ENCODE measurements around the gene SOWAHA. TPM values are rescaled to one million over a fixed set of nuclear protein-coding genes. Genes with fewer than 3 reads are reported as not detected.

Gene SOWAHA
- total RNA-seq, 1 experiment from 2014 or later, result 0.04 TPM

- ChIA-PET POLR2A (ENCODE audit: unreplicated experiment) (no interaction called here), CTCF (no interaction called here)
- Histone ChIP-seq H3F3A (ENCODE audit: low read length, unreplicated experiment) (no peaks in the 10 kb centered on the region), H3K9me2 (replicated peaks; ENCODE audit: low read length) (no peaks in the 10 kb centered on the region), H3K9ac (ENCODE audit: low read length) (no peak overlapping the region), H3K27me3 (ENCODE audit: low read length) (no peaks in the 10 kb centered on the region), H3K4me1 (ENCODE audit: insufficient read depth, low read length) (no peaks in the 10 kb centered on the region), H3K36me3 (ENCODE audit: low read depth, low read length) (no peaks in the 10 kb centered on the region; the same call in 1 of the 2 replicates), H3K27ac (ENCODE audit: low read length) (no peak overlapping the region), H3K9me3 (ENCODE audit: low read length) (no peaks in the 10 kb centered on the region), H2AFZ (ENCODE audit: low read length) (no peak overlapping the region), H3K4me3 (ENCODE audit: low read length) (no peak overlapping the region), H3K4me2 (ENCODE audit: low read length) (no peak overlapping the region), H4K20me1 (ENCODE audit: low read length) (no peaks in the 10 kb centered on the region), H3K79me2 (ENCODE audit: low read length) (peaks cover 8% of the 10 kb centered on the region; the same call in 1 of the 2 replicates)
- no TSS peak for BruUV-seq (replicated peaks)
- no peak for TF ChIP-seq EZH2 (IDR thresholded peaks at IDR 0.05; ENCODE audit: low read length, unreplicated experiment)
- TF ChIP-seq CTCF (conservative IDR thresholded peaks at IDR 0.05; ENCODE audit: low read depth, low read length), result no peak
- no peak for TF ChIP-seq EZH2phosphoT487 (IDR thresholded peaks at IDR 0.05; ENCODE audit: borderline replicate concordance, low read length)
- intact Hi-C loops (cut with micrococcal nuclease), result no loop called here
- DNase-seq (no peak), ATAC-seq (no peak)
These were observed 48.3 kb upstream of the SOWAHA start for GRCh38 chr5:132764671-132765238.

GRCh38 chr5:132765311-132766019, 47.6 kb upstream of the SOWAHA start:
- Histone ChIP-seq H3K27ac (ENCODE audit: low read length) (no peak overlapping the region), H3F3A (ENCODE audit: low read length, unreplicated experiment) (no peaks in the 10 kb centered on the region), H3K9me2 (replicated peaks; ENCODE audit: low read length) (no peaks in the 10 kb centered on the region), H3K27me3 (ENCODE audit: low read length) (no peaks in the 10 kb centered on the region), H3K4me2 (ENCODE audit: low read length) (no peak overlapping the region), H3K9me3 (ENCODE audit: low read length) (no peaks in the 10 kb centered on the region), H3K9ac (ENCODE audit: low read length) (no peak overlapping the region), H3K4me1 (ENCODE audit: insufficient read depth, low read length) (no peaks in the 10 kb centered on the region), H3K4me3 (ENCODE audit: low read length) (no peak overlapping the region), H2AFZ (ENCODE audit: low read length) (no peak overlapping the region), H3K79me2 (ENCODE audit: low read length) (peaks cover 11% of the 10 kb centered on the region), H3K36me3 (ENCODE audit: low read depth, low read length) (no peaks in the 10 kb centered on the region; the same call in 1 of the 2 replicates), H4K20me1 (ENCODE audit: low read length) (no peaks in the 10 kb centered on the region)
- CTCF ChIA-PET, result no interaction called here
- TF ChIP-seq CTCF (conservative IDR thresholded peaks at IDR 0.05; ENCODE audit: low read depth, low read length), result no peak
- TF ChIP-seq EZH2 (IDR thresholded peaks at IDR 0.05; ENCODE audit: low read length, unreplicated experiment), result no peak
- no peak for TF ChIP-seq EZH2phosphoT487 (IDR thresholded peaks at IDR 0.05; ENCODE audit: borderline replicate concordance, low read length)
- intact Hi-C loops (cut with micrococcal nuclease), result no loop called here
- DNase-seq (no peak), ATAC-seq (no peak)
- POLR2A ChIA-PET (ENCODE audit: unreplicated experiment), result no interaction called here
- no TSS peak for BruUV-seq (replicated peaks)

Data from PC-3 (cell line).